Activated naive CD8-positive, alpha-beta T cell treated with anti-CD3 and anti-CD28 coated beads, Interleukin-2, amount 10 ng/mL, durations not matched to agents 7 days and 5 days (primary cell): ENCODE measurements around the gene ZNF274. TPM values are rescaled to one million over a fixed set of nuclear protein-coding genes. Genes with fewer than 3 reads are reported as not detected.

Experiments
- total RNA-seq, 2 experiments: library from RNA; stranded (reverse); gene quantifications; one replicate each; pipeline ENCODE4 v1.2.3, GENCODE V29; 2021

The ZNF274 gene
- total RNA-seq, 2 experiments from 2014 or later, result 54.6 to 56.9 TPM

Other genes starting within 250 kb of the ZNF274 start
- 10 to 100 TPM; 14.8 to 16.8 TPM for gene ZNF418, start 247.7 kb upstream of the ZNF274 start, total RNA-seq
- gene ZNF256, start 235.4 kb upstream of the ZNF274 start, total RNA-seq, result 10 to 100 TPM; 16.0 to 18.8 TPM
- under 1 TPM; 0.79 to 0.91 TPM for gene C19orf18, start 208.5 kb upstream of the ZNF274 start, total RNA-seq
- gene ZNF606, start 180.2 kb upstream of the ZNF274 start, total RNA-seq, result 10 to 100 TPM; 21.3 to 22.2 TPM
- gene ZSCAN1, start 149.0 kb upstream of the ZNF274 start, total RNA-seq, result not detected
- 1 to 10 TPM; 3.8 TPM for gene ZNF135, start 123.8 kb upstream of the ZNF274 start, total RNA-seq
- 10 to 100 TPM; 56.6 to 58.1 TPM for gene ZSCAN18, start 84.8 kb upstream of the ZNF274 start, total RNA-seq
- 10 to 100 TPM; 10.1 to 10.3 TPM for gene ZNF329, start 32.3 kb upstream of the ZNF274 start, total RNA-seq
- gene ZNF544, start 45.9 kb downstream of the ZNF274 start, total RNA-seq, result 10 to 100 TPM; 54.0 to 62.7 TPM
- 1 to 10 TPM; 8.6 to 8.9 TPM for gene ZNF8, start 95.9 kb downstream of the ZNF274 start, total RNA-seq
- gene ERVK3-1, start 122.3 kb downstream of the ZNF274 start, total RNA-seq, result 10 to 100 TPM; 74.5 to 76.3 TPM
- gene ZSCAN22, start 143.9 kb downstream of the ZNF274 start, total RNA-seq, result 1 to 10 TPM; 6.3 TPM
- gene A1BG, start 170.4 kb downstream of the ZNF274 start, total RNA-seq, result 10 to 100 TPM; 21.0 to 22.8 TPM
- 1 to 10 TPM; 1.7 to 2.1 TPM for gene ZNF497, start 179.7 kb downstream of the ZNF274 start, total RNA-seq
- 1 to 10 TPM; 2.9 to 3.5 TPM for gene ZNF837, start 198.0 kb downstream of the ZNF274 start, total RNA-seq
- 1,000 to 10,000 TPM; 1,038 to 1,039 TPM for gene RPS5, start 204.2 kb downstream of the ZNF274 start, total RNA-seq
- gene RNF225, start 212.6 kb downstream of the ZNF274 start, total RNA-seq, result under 1 TPM; 0.83 to 0.94 TPM
- 10 to 100 TPM in 1 of 2 experiments, 1 to 10 TPM in 1; 8.6 to 10.6 TPM for gene ZNF584, start 225.6 kb downstream of the ZNF274 start, total RNA-seq